UCSD-AML1 (cell line): ENCODE results near the gene TNIP3.

Source experiments
- DNase-seq: peaks from one replicate; lab custom pipeline; 2025; ENCODE audit not compliant: unreplicated experiment; lab: John Stamatoyannopoulos, UW

Gene TNIP3

DNA sequence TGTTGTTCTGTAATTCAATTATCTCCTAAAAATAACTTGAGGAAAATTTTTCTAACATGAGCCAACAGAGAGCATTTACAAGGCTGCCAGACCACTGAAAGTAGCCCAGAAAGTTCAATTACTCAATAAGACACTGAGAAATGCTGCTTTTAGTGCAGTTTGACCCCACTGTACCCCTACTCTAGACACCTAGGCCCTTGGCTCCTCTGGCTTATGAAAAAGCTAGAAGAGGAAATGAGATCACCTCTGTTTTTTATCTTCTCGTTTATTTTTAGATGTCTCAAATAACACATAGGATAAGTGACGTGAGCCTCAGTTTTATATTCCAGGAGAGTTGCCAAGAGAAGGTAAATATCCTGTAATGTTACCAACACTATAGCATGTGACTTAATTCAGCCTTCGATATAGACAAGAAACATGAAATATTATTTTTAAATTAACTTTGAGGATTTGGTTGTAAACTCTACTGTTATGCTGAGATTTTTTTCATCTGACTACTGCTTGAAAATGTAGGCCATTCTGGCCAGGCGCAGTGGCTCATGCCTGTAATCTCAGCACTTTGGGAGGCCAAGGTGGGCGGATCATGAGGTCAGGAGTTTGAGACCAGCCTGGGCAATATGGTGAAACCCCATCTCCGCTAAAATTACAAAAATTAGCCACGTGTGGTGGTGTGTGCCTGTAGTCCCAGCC is 24.4 kb downstream of the TNIP3 start:
- no peak for DNase-seq

DNA sequence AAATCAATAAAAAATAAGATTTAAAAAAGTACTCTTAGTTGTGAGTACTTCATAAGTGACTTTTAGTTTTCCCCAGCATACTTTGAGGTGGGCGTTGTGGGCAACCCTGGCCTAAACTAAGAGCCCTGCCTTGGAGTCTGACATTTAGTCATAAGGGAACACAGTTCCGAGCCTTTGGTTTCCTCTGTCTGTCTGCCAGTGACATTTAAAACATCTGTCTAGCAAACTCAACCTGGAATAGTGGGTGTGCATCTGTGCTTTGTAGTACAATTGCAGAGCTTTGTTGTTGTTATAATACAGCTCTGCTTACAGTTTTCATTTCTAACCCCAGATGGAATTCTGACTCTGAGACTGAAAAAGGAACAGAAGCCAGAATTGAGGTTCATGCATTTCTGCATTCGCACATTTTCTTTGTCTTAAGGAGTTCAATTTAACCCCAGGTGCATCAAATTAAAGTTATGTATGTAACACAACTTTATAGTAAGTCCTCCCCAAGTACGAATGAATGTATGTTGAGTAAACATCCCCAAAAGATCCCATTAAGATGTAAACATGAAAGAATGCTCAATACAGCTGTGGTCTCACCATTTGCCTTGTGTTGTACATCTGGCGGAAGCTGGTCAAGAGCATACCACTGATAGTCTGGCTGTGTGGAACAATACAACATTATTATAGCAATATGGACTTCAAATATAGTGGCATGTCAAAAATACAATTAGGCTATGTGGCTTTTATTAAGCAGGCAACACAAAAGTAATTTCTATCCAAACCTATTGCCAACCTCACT is 25.9 kb downstream of the TNIP3 start:
- no peak for DNase-seq

DNA sequence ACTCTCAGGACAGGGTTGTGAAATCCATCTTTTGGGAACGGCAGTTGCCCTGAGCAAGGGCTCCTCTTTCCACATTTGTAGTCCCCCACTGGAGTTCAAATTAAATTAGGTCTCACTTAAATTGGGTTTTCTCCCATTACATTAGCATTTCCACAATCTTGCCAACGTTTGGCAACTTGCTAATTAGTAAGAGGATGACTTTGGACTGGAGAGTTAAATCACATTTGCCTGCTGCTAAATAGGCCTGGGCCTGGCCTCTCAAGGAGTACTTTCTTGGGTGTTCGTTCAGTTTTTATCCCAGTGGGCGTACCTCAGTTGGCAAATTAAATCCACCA is 33.8 kb downstream of the TNIP3 start:
- DNase-seq, result no peak

DNA sequence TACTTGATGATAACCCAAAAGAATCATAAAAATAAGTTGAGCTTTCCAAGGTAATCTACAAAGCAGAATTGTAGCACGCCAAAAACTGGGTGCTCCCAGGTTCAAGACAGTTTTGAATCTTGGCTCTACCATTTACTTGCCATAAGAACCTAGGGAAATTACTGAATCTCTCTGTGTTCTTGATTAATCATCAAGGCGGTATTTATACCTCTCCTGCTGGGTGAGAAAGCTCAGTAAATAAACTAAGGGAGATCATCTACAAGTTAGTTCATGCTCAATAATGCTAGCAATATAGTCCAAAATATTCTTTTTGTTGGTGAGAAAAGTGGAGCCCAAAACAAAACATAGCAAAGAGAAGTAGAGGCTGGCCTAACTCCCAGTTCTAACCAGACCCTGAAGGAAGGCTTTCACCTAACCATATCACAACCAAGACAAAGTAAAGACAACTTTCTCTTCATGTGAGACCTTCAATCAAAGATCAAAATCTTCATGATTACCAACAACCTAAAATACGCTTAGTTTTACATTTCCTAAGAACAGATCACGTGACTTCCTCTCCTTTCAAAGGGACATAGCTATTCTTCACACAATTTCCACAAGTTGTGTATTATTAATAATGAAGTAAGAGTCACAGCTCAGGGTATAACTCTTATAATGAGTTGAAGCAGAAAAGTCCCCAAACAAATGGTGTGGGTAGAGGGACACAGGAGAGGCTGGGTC is 34.4 kb downstream of the TNIP3 start:
- no peak for DNase-seq

DNA sequence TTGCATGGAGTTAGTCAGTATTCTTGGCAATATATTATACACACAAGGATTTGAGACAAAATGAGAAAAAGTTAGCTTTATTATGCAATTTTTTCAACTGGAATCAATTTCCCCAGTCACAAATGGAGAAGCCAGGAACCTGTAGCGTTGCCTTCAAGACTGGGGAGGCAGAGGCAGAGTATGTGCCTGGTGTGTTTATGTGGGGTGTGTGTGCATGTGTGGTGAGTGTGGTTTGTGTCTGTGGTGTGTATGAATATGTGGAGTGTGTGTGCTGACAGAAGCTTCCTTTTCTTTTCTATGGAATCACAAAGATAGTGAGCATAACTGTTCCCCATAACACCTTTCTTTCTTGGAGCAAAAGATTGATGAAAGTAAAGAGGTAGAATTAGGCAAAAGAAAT is 37.0 kb downstream of the TNIP3 start:
- no peak for DNase-seq

DNA sequence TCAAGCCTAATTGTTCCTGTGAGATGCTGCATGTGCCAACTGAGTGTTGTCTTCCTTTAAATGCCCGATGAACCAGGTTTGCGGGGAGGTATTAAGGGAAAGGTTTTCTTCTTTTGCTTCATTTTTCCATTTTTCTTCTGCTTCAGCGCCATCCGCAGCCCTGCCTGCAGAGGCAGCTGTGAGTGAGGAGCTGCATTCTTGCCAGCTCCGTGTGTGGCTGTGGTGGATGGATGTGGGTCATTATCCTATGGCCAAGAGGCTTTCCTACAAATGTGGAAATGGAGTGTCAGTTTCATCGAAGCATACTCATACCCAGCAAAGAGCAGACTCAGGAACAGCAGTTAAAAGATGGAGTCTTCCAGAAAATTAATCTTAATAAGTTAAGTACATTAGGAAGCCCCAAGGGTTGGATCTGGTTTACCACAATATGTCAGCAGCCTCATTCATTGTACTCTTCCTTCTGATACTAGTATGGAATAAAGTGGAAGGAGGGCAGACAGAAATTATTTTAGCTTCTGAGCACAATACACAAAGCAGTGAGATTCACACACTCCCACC is 37.6 kb downstream of the TNIP3 start:
- no peak for DNase-seq

GRCh38 chr4:121125498-121125885 is 38.6 kb downstream of the TNIP3 start:
- DNase-seq, result peak; percentile 10

- no peak for DNase-seq
Measured at GRCh38 chr4:121122661-121123060, 41.5 kb downstream of the TNIP3 start.

GRCh38 chr4:121119715-121120114 is 44.4 kb downstream of the TNIP3 start:
- no peak for DNase-seq

GRCh38 chr4:121118344-121118743 is 45.8 kb downstream of the TNIP3 start:
- DNase-seq, result no peak

GRCh38 chr4:121114756-121115155 is 49.4 kb downstream of the TNIP3 start:
- DNase-seq, result no peak

DNA sequence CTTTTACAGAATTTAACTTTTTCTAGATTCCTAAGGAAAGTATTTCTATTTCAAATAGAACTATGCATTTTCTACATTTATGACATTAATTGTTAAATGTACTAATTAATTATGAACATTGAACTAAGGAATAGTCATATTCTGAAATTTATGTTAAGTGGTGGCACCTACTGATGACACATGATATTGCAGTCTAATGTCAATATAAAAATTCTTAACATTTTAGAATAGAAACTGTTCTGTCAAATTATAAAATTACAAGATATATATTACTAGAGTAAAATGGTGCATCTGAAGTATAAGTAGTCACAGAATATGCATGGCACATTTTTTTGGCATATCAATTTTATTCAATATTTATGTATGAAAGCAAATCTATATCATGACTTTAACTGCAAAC is 51.6 kb downstream of the TNIP3 start:
- no peak for DNase-seq

DNA sequence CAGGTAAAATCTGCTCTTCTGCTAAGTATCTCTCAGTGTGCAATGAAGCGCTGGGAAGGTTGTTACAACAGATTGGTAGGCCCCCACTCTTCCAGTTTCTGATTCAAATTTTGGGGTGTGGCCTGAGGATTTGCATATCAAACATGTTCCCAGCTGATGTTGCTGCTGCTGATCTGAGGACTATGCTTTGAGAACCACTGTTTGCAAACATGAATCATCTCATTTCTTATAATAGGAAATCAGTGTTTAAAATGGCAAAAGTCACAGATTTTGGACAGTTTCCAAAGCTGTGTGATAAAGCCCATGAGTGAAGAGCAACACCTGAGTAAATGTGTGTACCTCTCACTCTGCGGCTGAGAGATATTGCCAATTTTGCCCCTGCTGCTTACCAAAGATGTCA is 55.6 kb downstream of the TNIP3 start:
- no peak for DNase-seq

- no peak for DNase-seq
Measured at GRCh38 chr4:121107507-121107906, 56.6 kb downstream of the TNIP3 start.

DNA sequence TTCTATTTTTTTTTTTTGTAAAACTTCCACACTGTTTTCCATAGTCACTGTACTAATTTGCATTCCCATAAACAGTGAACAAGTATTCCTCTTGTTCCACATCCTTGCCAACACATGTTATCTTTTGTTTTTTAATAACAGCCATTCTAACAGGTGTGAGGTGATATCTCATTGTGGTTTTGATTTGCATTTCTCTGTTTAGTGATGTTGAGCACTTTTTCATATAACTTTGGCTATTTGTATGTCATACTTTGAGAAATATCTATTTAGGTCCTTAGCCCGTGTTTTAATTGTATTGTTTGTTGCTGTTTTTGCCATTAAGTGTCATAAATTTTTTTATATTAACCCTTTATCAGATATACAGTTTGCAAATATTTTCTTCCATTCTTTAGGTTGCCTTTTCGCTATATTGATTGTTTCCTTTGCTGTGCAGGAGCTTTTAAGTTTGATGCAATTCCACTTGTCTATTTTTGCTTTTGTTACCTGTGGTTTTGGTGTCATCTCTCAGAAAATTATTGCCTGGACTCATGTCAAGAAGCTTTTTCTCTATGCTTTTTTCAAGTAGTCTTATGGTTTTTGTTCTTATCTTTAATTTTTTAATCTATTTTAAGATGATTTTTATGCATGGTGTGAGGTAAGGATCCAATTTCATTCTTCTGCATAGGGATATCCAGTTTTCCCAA is 63.9 kb downstream of the TNIP3 start:
- no peak for DNase-seq

DNA sequence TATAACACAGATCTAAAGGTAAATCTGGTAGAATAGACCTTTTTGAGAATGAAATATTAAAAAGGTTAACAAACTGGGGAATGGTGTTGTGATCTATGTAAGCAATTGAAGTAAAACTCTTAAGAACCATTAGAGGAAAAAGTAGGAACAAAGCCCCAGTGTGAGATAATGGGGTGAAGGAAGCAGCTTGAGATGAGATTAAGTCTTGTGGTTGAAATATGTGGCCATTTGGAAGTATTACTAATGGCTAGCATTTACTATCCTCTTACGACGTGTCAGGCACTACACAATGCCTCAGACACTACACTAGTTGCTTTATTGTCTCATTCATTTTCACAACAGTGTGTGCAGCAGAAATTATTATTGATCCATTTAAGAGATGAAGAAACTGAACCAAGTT is 65.9 kb downstream of the TNIP3 start:
- DNase-seq, result no peak

DNA sequence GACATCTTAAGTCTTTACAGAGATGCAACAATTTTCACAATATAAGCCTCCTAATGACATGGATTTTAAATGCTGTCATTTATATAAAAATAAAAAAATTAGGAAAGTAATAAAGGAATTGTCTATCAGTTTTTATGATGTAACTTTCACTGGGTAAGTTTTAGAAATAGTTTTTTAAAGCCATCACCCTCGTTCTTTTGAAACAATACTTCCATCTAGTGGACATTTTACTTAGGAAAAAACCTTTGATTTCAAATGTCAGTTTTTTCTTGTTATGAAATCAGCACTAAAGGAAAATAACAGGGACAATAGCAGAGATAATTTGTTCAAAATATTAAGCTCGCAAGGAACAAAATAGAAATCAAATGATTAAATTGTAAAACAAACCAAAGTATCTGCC is 67.5 kb downstream of the TNIP3 start:
- DNase-seq, result no peak

GRCh38 chr4:121096191-121096590 is 67.9 kb downstream of the TNIP3 start:
- no peak for DNase-seq

- DNase-seq, result no peak
Measured at GRCh38 chr4:121094297-121094966, 69.7 kb downstream of the TNIP3 start.

DNA sequence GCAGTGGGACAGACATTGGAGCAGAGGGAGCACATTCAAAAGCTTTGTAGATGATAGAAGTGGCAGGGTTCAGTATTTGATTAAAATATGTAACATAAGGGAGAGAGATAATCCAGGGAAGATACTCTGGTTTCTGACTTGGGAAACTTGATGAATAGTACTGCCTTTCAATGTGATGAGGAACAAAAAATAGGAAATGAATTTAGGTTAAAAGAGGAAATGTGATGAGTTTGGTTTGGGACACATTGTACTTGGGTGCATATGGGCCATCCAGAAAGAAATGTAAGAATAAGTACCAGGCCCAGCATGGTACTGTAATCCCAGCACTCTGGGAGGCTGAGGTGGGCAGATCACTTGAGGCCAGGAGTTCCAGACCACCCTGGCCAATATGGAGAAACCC is 70.9 kb downstream of the TNIP3 start:
- DNase-seq, result no peak

GRCh38 chr4:121091941-121092340 is 72.2 kb downstream of the TNIP3 start:
- DNase-seq, result no peak
